ENCODE measurements around the gene GIMAP8.

GIMAP8 gene

GRCh38 chr7:150450491-150451001 lies at the start of gene GIMAP8:
Gene GIMAP8, plus strand, starts transcription at chr7:150450630. Its CDS starts 16,069 bp downstream, at chr7:150466699.
- no peak for DNase-seq (ENCODE audit: low spot score)

- DNase-seq (ENCODE audit: low spot score) = no peak
Measured at GRCh38 chr7:150400788-150401423, 49.5 kb upstream of the GIMAP8 start.

- DNase-seq (ENCODE audit: low spot score) = no peak
Measured at GRCh38 chr7:150401424-150401790, 49.0 kb upstream of the GIMAP8 start.

GRCh38 chr7:150401861-150402631 lies 48.4 kb upstream of the GIMAP8 start:
- no peak for DNase-seq (ENCODE audit: low spot score)

- no peak for DNase-seq (ENCODE audit: low spot score)
Measured at GRCh38 chr7:150402671-150403321, 47.6 kb upstream of the GIMAP8 start.

GRCh38 chr7:150403376-150404171 lies 46.9 kb upstream of the GIMAP8 start:
- DNase-seq (ENCODE audit: low spot score) = no peak

GRCh38 chr7:150404172-150404804 lies 46.1 kb upstream of the GIMAP8 start:
- DNase-seq (ENCODE audit: low spot score) = peak; percentile 63

- peak; percentile 92 for DNase-seq (ENCODE audit: low spot score)
Measured at GRCh38 chr7:150404805-150405583, 45.4 kb upstream of the GIMAP8 start.

- no peak for DNase-seq (ENCODE audit: low spot score)
Measured at GRCh38 chr7:150405584-150406311, 44.7 kb upstream of the GIMAP8 start.

GRCh38 chr7:150406312-150406566 lies 44.2 kb upstream of the GIMAP8 start:
- no peak for DNase-seq (ENCODE audit: low spot score)

GRCh38 chr7:150406567-150407421 lies 43.6 kb upstream of the GIMAP8 start:
- DNase-seq (ENCODE audit: low spot score) = no peak

- no peak for DNase-seq (ENCODE audit: low spot score)
Measured at GRCh38 chr7:150407588-150408392, 42.6 kb upstream of the GIMAP8 start.

GRCh38 chr7:150408393-150409299 lies 41.8 kb upstream of the GIMAP8 start:
- no peak for DNase-seq (ENCODE audit: low spot score)

- no peak for DNase-seq (ENCODE audit: low spot score)
Measured at GRCh38 chr7:150409300-150410030, 41.0 kb upstream of the GIMAP8 start.

GRCh38 chr7:150410131-150410530 lies 40.3 kb upstream of the GIMAP8 start:
- DNase-seq (ENCODE audit: low spot score) = no peak

GRCh38 chr7:150410680-150411346 lies 39.6 kb upstream of the GIMAP8 start:
- no peak for DNase-seq (ENCODE audit: low spot score)
